NK-92 (cell line): Measurements from ENCODE around the gene TOP1.
"Not testable (repeated sequence)": the region's sequence is repeated elsewhere in the genome, so short reads cannot be mapped to it uniquely, and the experiment has no call there.

Experiments
- DNase-seq: peaks from one replicate; lab custom pipeline; 2025; ENCODE audit not compliant: unreplicated experiment; lab: John Stamatoyannopoulos, UW

Gene TOP1

DNA sequence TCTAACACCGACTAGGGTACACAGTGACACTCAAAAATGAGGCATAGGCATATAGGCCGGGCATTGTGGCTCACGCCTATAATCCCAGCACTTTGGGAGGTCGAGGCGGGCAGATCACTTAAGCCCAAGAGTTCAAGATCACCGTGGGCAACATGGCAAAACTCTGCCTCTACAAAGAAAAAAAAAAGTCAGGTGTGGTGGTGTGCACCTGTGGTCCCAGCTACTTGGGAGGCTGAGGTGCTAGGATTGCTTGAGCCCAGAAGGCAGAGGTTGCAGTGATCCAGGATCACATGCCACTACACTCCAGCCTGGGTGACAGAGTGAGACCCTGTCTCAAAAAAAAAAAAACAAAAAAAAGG is 24.7 kb upstream of the TOP1 start:
- not testable (repeated sequence) for DNase-seq

DNA sequence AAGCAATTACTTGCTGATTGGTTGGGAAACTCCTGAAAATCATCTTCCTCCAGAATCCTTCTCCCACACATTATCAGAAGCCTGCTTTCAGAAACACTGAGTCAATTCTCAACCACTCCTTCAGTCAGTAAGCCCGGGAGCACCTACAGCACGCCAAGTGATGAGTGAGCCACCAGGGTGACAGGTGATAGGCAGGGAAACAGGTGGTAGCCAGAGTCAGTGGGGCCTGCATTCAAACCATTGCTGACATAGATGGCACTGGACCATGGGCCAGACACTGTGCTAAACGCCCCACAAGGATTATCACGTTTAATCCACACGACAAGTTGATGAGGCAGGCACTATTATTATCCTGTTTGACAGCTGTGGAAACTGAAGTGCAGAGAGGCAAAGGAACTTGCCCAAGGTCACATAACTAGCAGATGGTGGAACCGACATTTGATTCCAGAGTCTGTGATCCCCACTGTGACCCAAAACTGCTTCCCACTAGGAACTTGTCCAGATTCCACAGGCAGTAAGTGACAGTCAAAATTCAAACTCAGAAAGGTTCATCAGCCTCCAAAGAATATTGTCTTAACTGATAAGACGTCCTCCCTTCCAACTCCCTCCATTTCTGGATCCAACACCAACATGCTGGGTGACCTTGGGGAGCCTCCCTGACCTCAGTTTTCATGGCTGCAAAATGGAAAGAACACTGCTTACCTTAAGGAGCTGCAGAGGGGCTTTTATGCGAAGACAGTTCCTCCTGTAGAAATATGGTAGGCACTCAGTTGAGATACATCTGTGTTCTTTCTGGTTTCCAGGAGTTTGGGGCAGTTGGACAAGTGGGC is 23.9 kb upstream of the TOP1 start:
- DNase-seq: no peak

DNA sequence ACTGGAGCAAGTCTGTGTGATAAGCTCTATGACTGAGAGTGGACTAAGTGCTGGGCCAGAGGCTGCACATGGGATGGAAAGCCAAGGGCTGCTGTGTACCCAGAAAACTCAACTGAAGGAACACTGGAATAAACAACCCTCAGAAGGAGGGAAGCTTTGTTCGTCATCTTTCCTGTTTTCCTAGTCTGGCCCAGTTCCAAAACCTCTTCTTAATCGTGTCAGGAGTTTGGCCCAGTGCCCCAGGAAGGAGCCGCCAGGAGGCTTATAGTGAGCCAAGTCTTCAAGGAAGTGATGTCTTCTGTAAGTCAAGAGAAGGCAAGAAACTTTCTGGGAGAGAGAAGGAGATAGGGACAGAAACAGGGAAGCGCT is 23.3 kb upstream of the TOP1 start:
- DNase-seq: no peak

DNA sequence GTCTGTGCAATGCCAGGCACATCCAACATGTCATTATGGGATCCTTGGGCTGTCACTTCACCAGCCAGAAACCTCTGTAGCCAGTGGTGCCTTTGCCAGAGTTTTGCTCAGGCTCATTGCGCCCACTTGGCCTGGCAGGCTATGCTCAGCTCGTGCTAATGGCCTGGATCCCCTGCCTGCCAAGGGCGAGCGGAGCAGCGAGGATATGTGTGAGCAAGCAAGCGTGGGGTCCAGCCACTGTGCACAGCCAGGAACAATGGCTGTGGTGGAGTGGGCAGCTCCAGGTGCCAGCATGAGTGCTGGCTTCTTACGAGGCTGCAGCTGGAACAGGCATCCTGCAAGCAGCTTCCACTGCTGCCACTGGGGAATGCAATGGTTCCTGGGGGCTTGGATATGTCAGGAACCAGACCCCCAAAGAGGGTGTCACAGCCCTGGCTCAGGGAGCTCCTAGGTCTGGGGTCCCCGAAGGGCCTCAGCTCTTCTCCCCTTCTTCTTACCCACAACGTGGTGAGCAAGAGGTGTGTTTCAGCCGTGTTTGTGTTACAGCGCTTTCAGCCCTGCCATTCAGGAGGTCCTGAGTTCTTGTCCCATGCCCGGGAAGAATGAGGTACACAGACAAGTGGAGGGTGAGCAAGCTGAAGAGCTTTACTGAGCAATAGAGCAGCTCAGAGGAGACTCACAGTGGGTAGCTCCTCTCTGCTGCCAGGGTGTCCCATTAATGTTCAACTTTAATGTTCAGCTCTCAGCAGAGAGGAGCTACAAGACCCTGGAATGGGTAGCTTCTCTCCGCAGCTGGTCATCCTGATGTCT is 22.3 kb upstream of the TOP1 start:
- DNase-seq: no peak

DNA sequence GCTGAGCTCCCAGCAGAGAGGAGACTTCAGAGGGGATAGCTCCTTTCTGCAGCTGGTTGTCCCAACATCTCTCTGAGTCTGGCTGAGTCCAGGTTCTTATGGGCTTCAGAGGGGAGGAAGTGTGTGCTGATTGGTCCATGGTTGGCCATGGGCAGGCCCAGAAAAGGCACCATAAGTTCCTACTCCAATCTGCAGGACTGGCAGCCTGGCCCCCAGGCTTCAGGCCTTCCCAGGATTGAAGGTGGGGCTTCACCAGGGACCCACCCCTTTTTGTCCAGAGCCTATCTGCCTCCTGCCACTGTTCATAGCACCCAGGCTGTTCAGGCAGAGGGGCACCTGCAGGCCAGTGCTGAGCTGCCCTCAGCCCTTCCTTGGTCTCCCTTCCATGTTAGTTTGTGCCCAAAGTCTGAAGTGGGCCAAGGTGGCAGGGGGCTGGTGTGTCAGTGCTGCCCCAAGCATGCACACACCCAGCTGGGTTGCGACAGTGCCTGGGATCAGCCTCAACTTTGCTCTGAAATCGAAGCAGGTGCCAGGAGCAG is 21.6 kb upstream of the TOP1 start:
- no peak for DNase-seq

GRCh38 chr20:41007481-41007880 is 21.1 kb upstream of the TOP1 start:
- no peak for DNase-seq

GRCh38 chr20:41009946-41010345 is 18.7 kb upstream of the TOP1 start:
- no peak for DNase-seq

- DNase-seq: no peak
These were observed 17.0 kb upstream of the TOP1 start for GRCh38 chr20:41011551-41012067.

DNA sequence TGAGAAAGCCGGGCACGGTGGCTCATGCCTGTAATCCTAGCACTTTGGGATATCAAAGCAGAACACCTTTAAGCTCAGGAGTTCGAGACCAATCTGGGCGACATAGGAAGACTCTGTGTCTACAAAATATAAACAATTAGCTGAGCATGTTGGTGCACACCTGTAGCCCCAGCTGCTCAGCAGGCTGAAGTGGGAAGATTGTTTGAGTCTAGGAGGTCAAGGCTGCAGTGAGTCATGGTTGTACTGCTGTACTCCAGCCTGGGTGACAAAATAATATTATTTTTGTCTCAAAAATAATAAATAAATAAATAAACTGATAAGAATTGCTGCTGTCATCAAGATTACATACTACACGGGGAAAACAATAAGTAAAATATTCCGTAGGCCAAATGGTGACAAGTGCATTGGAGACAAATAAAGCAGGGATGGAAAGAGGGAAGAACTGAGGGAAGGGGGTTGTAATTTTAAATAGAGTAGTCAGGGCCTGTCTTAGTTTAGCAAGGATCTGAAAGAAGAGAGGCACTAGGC is 14.0 kb upstream of the TOP1 start:
- DNase-seq: no peak

GRCh38 chr20:41017448-41018042 is 11.1 kb upstream of the TOP1 start:
- DNase-seq: no peak

- DNase-seq: no peak
These were observed 10.5 kb upstream of the TOP1 start for GRCh38 chr20:41018153-41018552.

- DNase-seq: no peak
These were observed 5.1 kb upstream of the TOP1 start for GRCh38 chr20:41023549-41023948.

DNA sequence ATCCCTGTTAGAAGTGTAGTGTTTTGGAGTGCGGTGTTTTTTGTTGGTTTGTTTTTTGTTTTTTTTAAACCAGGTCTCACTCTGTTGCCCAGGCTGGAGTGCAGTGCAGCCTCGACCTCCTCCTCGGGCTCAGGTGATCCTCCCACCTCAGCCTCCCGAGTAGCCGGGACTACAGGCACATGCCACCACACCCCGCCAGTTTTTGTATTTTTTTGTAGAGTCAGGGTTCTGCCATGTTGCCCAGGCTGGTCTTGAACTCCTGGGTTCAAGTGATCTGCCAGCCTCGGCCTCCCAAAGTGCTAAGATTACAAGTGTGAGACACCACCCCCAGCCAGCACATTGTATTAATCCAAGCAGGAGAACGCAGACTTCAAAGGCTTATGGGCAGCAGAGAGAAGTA is 1.3 kb upstream of the TOP1 start:
- no peak for DNase-seq

DNA sequence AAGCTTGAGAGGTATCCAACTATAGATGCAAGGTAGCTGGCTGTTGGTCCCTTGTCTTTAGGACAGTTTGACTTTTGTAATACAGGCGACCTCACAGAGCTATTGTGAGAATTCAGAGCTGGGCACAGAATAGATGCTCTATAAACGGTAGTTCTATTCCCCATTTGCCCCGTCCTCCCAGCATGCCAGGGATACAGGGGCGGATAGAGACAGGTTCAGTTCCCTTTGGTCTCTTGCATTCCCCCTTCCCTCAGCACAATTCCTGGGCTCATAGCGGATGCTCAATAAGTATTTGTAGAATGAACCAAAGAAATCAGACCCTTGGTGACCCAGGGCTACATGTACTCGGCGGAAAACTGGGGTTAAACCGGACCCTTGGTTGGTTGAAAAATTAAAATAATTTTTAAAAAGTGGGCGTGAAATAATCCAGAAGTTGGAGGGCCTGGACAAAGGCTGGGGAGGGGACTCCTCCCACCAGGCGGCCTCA is 707 bp upstream of the TOP1 start:
- DNase-seq: no peak

DNA sequence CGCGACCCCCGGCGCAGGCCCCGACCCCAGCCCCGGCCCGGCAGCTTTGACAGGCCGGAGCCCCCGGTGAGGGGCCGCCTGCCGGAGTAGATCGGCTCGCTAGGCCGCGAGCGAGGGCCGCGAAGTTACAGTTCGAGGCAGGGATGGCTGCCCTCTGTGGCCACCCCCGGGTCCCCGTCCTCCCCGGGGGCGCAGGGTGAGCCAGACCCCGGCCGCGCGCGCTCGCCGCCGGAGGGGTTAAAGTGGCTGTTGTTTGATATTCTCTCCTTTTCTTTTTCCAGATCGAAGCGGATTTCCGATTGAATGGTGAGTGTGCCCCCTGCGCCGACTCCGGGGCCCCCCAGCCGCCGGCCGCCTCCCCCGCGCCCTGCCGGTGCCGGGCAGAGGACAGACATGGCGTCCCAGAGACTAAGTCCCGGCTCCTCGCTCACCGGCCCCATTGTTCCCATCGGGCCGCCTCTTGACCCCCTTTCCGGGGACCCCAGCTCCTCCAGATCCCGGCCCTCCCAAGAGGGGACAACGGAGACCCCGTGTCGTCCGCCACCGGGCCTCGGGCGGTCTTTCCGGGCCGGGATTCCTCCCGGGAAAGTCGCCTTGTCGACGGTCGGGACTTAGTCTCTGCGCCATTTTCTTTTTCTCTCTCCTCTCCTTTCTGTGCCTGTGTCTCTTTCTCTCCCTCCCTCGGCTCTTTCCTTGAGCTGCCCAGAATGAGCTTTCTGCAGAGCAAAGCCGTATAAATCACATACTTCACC is 704 bp downstream of the TOP1 start:
- no peak for DNase-seq

DNA sequence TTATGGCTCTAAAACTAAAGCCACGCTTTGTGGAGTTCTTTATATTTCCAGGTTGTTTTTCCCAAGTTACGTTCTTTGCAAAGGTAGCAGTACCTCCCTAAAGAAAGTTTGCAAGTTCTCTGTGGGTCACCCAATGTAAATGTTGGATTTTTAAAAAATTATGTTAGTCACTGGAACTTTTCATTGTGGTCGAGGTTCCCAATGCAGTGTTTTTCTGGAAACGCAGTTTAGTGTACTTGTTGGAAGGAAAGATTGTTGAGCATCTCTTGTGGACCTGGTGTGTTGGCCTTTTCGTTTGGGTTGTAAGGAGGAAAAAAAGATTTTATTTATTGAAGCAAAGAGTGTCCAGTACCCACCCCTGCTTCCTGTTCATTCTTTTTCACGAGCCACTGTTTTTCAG is 1.4 kb downstream of the TOP1 start:
- no peak for DNase-seq

DNA sequence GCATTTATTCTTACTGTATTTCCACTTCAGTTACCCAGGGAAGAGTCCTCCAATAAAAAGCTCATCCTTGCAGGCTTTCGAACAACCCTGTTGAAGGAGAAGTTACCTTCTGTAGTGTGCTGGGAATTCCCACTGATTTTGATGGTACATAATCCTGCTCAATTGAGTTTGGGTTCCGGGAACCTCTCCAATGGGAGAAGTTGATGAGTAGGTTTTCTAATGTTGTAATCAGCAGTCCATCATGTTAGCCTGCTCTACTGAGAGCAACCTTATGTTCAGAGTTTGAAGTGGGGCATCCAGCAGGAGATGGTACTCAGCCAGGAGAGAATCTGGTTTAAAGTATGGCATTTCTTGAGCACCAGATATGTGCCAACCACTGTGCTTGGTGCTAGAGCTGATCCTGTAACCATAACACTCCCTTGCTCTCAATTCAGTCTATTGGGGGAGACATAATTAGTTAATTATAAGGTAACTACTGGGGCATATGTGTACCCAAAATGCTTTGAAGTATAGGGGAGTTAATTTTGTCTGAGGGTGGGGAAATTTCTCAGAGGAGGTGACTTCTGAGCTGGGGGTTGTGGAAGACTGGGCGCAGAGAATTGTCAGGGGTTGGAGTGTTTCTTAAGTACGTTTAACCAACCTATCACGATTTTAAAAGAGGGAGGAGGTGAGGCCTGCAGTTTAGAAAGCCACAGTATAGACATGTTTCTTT is 2.1 kb downstream of the TOP1 start:
- no peak for DNase-seq

DNA sequence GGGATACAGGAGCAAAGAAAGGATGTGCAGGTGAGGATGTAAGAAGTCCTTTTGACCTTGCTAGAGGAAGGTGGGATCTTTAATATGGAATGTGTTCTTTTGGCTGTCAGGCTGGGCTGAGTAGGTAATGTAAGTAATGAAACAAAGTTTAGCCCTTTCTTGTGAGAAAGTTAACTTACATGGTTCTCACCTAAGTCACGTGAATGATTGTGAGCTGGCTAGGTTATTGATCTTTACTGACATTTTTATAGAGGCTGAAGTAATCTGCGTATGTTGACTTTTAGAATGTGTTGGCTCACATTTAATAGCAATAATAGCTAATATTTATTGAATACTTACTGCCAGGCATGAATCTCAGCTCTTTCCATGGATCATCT is 2.6 kb downstream of the TOP1 start:
- no peak for DNase-seq

GRCh38 chr20:41032271-41032670 is 3.6 kb downstream of the TOP1 start:
- no peak for DNase-seq

- no peak for DNase-seq
These were observed 5.6 kb downstream of the TOP1 start for GRCh38 chr20:41034239-41034638.
